K562 (cell line): ENCODE data around the gene TMPRSS11D. TPM values are rescaled to one million over a fixed set of nuclear protein-coding genes. Genes with fewer than 3 reads are reported as not detected.

Source experiments
- ATAC-seq: fragments of 200-7000 bp; cut with Tn5 transposase; 3 replicates; pipeline ENCODE4 v1.9.1; 2020; ENCODE audit warnings: moderate library complexity
- BruUV-seq: library from RNA; stranded (reverse); fragments of 400-500 nt; replicated peaks from 2 replicates; lab custom pipeline; 2021; lab: Mats Ljungman, UMichigan
- CTCF ChIA-PET: fragments of 300-600 bp; formaldehyde crosslinking; extraction: SDS; loops from one replicate; lab custom pipeline; 2021; ENCODE audit warnings: low intra/inter-chr PET ratio; lab: Yijun Ruan, JAX
- POLR2A ChIA-PET: fragments of 300-600, 350-650 bp; sonication (Branson Sonifier 250); formaldehyde crosslinking; extraction: SDS; loops from one replicate; lab custom pipeline; 2021; ENCODE audit warnings: antibody characterized with exemption, inconsistent platforms; lab: Yijun Ruan, JAX
- DNase-seq, 4 experiments: peaks; one replicate each; pipeline versions ENCODE4 v3.0.0 to v3.0.0-alpha.2; 2011 to 2018; ENCODE audit warnings: low spot score in 3 of 4, mixed read lengths in 3 of 4; ENCODE audit errors: extremely low read depth in 1 of 4
- FAIRE-seq: peaks from 2 replicates; lab custom pipeline; 2011; peaks lifted over from hg19 to GRCh38; lab: Jason Lieb, UNC
- H2AFZ ChIP-seq: 2 replicates; pipeline ENCODE4 v1.6.0; 2011; ENCODE audit warnings: low read depth, low read length, control low read depth, inconsistent platforms
- H3K27ac ChIP-seq: fragments of 200-600 bp; 3 replicates; pipeline ENCODE4 v1.8.0; 2011; ENCODE audit warnings: low read depth, mild to moderate bottlenecking, control low read depth, inconsistent platforms, low read length, moderate library complexity, mixed read lengths; ENCODE audit errors: extremely low read depth
- H3K27me3 ChIP-seq, 2 experiments: fragments of 300-600 bp in 1 of 2; 2 replicates in 1 of 2; 3 replicates in 1 of 2; pipeline versions ENCODE4 v1.6.0 to v1.8.0; 2011; ENCODE audit warnings: inconsistent platforms in 2 of 2, low read length in 2 of 2, mild to moderate bottlenecking in 1 of 2, mixed read lengths in 1 of 2, moderate library complexity in 1 of 2; ENCODE audit not compliant: control insufficient read depth in 2 of 2, insufficient read depth in 2 of 2
- H3K36me3 ChIP-seq: fragments of 300-600 bp; 3 replicates; pipeline ENCODE4 v1.8.0; 2011; ENCODE audit warnings: mild to moderate bottlenecking, low read length, inconsistent platforms; ENCODE audit not compliant: control insufficient read depth, insufficient read depth
- H3K4me1 ChIP-seq, 2 experiments: fragments of 200-600 bp in 1 of 2; replicated peaks in 1 of 2; 2 replicates in 1 of 2; 3 replicates in 1 of 2; pipeline versions ENCODE4 v1.5.1 to v1.8.0; 2011; ENCODE audit warnings: inconsistent platforms in 2 of 2, low read length in 2 of 2, mild to moderate bottlenecking in 1 of 2, mixed read lengths in 1 of 2, moderate library complexity in 1 of 2; ENCODE audit not compliant: control insufficient read depth in 2 of 2, insufficient read depth in 2 of 2
- H3K4me2 ChIP-seq: 2 replicates; pipeline ENCODE4 v1.6.1; 2011; ENCODE audit warnings: low read length, control low read depth, inconsistent platforms, mixed read lengths; ENCODE audit not compliant: insufficient read depth
- H3K4me3 ChIP-seq: fragments of 200-600 bp; sonication (generic), shearing (Covaris generic); 2 replicates; pipeline ENCODE4 v1.5.1; 2016; ENCODE audit warnings: control low read depth, inconsistent platforms
- H3K79me2 ChIP-seq: fragments of 200-600 bp; 3 replicates; pipeline ENCODE4 v1.8.0; 2011; ENCODE audit warnings: low read length, inconsistent platforms; ENCODE audit not compliant: control insufficient read depth, insufficient read depth
- H3K9ac ChIP-seq, 2 experiments: 2 replicates each; pipeline versions ENCODE4 v1.6.0 to v1.6.1; 2011; ENCODE audit warnings: low read depth in 2 of 2, low read length in 2 of 2, control low read depth in 1 of 2, inconsistent platforms in 1 of 2, mild to moderate bottlenecking in 1 of 2, mixed read lengths in 1 of 2; ENCODE audit not compliant: insufficient read depth in 1 of 2
- H3K9me1 ChIP-seq: one replicate; pipeline ENCODE4 v1.6.0; 2011; ENCODE audit warnings: inconsistent platforms, mild to moderate bottlenecking, low read length, moderate library complexity; ENCODE audit not compliant: control insufficient read depth, insufficient read depth
- H3K9me3 ChIP-seq: replicated peaks from 2 replicates; pipeline ENCODE4 v1.5.1; 2011; ENCODE audit warnings: low read depth, low read length, inconsistent platforms; ENCODE audit not compliant: control insufficient read depth, insufficient read depth
- H4K20me1 ChIP-seq: replicated peaks from 2 replicates; pipeline ENCODE4 v1.6.1; 2011; ENCODE audit warnings: low read length, inconsistent platforms, mixed read lengths; ENCODE audit not compliant: control insufficient read depth, insufficient read depth
- DPF2 ChIP-seq: fragments of 450-650 bp; IDR thresholded peaks from 2 replicates; pipeline ENCODE4 v1.6.1; 2016
- GTF2A2 ChIP-seq: IDR thresholded peaks from 2 replicates; pipeline ENCODE4 v1.6.1; 2016; ENCODE audit warnings: mild to moderate bottlenecking, missing genetic modification characterization, missing compliant biosample characterization
- PCBP1 ChIP-seq: fragments of 200-400 bp; formaldehyde crosslinking; IDR thresholded peaks from 2 replicates; pipeline ENCODE4 v1.6.1; 2018; ENCODE audit warnings: mild to moderate bottlenecking, low read depth, low read length; ENCODE audit not compliant: poor library complexity, severe bottlenecking
- RAD51 ChIP-seq: fragments of 450-650 bp; IDR thresholded peaks from 2 replicates; pipeline ENCODE4 v1.7.1; 2016; ENCODE audit warnings: low read depth, mild to moderate bottlenecking, borderline replicate concordance
- RBM34 ChIP-seq: fragments of 200-400 bp; formaldehyde crosslinking; IDR thresholded peaks from 2 replicates; pipeline ENCODE4 v1.6.1; 2018; ENCODE audit warnings: low read length, borderline replicate concordance; ENCODE audit not compliant: insufficient read depth
- ZNF175 ChIP-seq: fragments of 200-800 bp; sonication (Bioruptor generic); IDR thresholded peaks from 2 replicates; pipeline ENCODE4 v1.6.1; 2016; ENCODE audit warnings: low read depth, mild to moderate bottlenecking, missing genetic modification characterization, missing compliant biosample characterization
- ZNF354B ChIP-seq: fragments of 250-450 bp; sonication (Bioruptor Pico); IDR thresholded peaks from 2 replicates; pipeline ENCODE4 v1.4.0; 2020
- ZNF668 ChIP-seq: fragments of 250-450 bp; sonication (Bioruptor Pico); IDR thresholded peaks from 2 replicates; pipeline ENCODE4 v1.8.0; 2022; ENCODE audit warnings: mild to moderate bottlenecking, inconsistent platforms
- ZNF79 ChIP-seq: fragments of 250-450 bp; sonication (Bioruptor Pico); IDR thresholded peaks from 2 replicates; pipeline ENCODE4 v1.4.0; 2020; ENCODE audit warnings: low read depth, mild to moderate bottlenecking, moderate library complexity
- WGBS: fragments of 100-300 bp; shearing (Covaris generic); methylation state at CpG from one replicate; pipeline ENCODE4 v1.1.6; 2016; ENCODE audit warnings: low coverage, mixed read lengths; ENCODE audit not compliant: insufficient coverage; ENCODE audit errors: missing lambda C conversion rate; 5-methylcytosine and 5-hydroxymethylcytosine counted together
- in situ Hi-C: fragments of 300-500 bp; cut with MboI; formaldehyde crosslinking; loops from 4 replicates; pipeline ENCODE4 v1.15.0; 2018; ENCODE audit warnings: inconsistent platforms, mixed read lengths
- intact Hi-C: fragments of 100-400 bp; cut with micrococcal nuclease; formaldehyde crosslinking; loops from 2 replicates; pipeline ENCODE4 v1.14.2; 2022
- polyA plus RNA-seq, 8 experiments: library from polyadenylated mRNA; depleted of rRNA in 4 of 8; stranded (reverse) in 5 of 8; unstranded in 3 of 8; fragments of >200 nt; fragmentation: Nextera tagmentation in 2 of 8; fragmentation: Illumina TruSeq in 1 of 8; extraction: Ambion mirVana in 2 of 8; extraction: Trizol in 1 of 8; gene quantifications; 2 replicates each; pipeline versions ENCODE4 v1.2.1 to v1.2.3, GENCODE V29; 2011 to 2014; ENCODE audit warnings: inconsistent platforms in 1 of 8, missing spikeins in 1 of 8
- total RNA-seq, 7 experiments: library from RNA; depleted of rRNA in 6 of 7; stranded (reverse); fragments of >200 nt in 6 of 7; fragmentation: Illumina TruSeq in 2 of 7; extraction: Trizol in 2 of 7; gene quantifications; 2 replicates each; pipeline versions ENCODE4 v1.2.1 to v1.2.3, GENCODE V29; 2011 to 2021; ENCODE audit warnings: low replicate concordance in 1 of 7
- TF ChIP-seq, protein P1 (sequence below): fragments of 150-350 bp; conservative IDR thresholded peaks from 2 replicates; pipeline ENCODE4 v1.6.1; 2014; ENCODE audit warnings: low read length

The TMPRSS11D gene
- total and polyA plus RNA-seq, 9 of the 15 experiments (the other 6 are each of a cell fraction or from before 2014, with no cell fraction given), result not detected

DNA sequence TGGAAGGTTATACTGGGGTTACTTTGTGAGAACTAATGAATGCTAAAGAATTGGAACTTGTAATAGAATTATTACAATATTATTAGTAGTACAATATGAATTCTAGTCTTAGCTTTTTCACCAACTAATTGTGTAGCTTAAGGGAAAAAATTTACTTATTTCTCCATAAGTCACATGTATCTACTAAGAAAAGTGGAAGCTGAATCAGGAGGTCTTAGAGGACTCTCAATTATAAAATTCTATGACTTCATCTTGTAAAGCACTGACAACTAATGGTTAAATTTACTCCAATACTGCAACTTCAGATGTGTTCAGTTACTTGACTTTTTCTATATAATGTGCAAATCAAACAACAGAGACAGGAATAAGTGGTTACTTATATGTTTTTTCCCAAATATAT is 899 bp upstream of the TMPRSS11D start:
- Histone ChIP-seq H3K27me3 (no peaks in the 10 kb centered on the region), H3K4me3 (no peak overlapping the region), H3K9ac (no peak overlapping the region), H3K4me2 (no peak overlapping the region), H4K20me1 (no peaks in the 10 kb centered on the region), H3K9me1 (no peaks in the 10 kb centered on the region), H3K4me1 (no peaks in the 10 kb centered on the region), H3K27ac (no peak overlapping the region), H3K9me3 (no peaks in the 10 kb centered on the region), H3K36me3 (no peaks in the 10 kb centered on the region), H2AFZ (no peak overlapping the region), H3K79me2 (no peaks in the 10 kb centered on the region)
- TF ChIP-seq RBM34 (no peak), PCBP1 (no peak), RAD51 (no peak), GTF2A2 (tag) (no peak), ZNF79 (CRISPR knock-in tag) (no peak)
- FAIRE-seq (no peak), ATAC-seq (no peak), DNase-seq (no peak)
- no TSS peak for BruUV-seq
- ChIA-PET CTCF (no interaction called here), POLR2A (no interaction called here)
- in situ Hi-C loops, result no loop called here
- intact Hi-C loops, result no loop called here

DNA sequence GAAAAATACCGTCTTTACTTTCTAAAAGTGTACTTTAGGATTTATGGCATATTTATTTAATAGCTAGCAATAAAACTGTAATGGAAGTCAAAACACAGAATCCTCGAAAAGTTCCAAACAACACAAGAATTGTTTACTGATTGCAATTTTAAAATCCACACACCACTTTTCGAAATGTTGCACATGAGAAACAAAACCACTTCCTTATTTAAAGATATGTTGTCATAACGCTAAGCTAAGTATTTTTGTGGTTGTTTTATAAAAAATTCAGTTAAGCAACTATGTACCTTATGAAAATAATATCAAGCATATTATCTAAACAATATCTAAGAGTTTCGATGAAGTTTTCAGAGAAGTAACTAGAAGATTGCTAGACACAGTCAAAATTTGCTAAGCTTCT is 344 bp downstream of the TMPRSS11D start:
- under 1% methylated on average over 5 of the region's 5 CpGs for WGBS
- no peaks in the 10 kb centered on the region for H3K27me3 ChIP-seq
- H3K4me2 ChIP-seq, result no peak overlapping the region
- H2AFZ ChIP-seq, result no peak overlapping the region
- intact Hi-C loops, result no loop called here
- H3K9ac ChIP-seq, result no peak overlapping the region
- in situ Hi-C loops, result no loop called here
- no peak for DNase-seq
- H3K36me3 ChIP-seq, result no peaks in the 10 kb centered on the region
- no peaks in the 10 kb centered on the region for H3K9me1 ChIP-seq
- no TSS peak for BruUV-seq
- no peaks in the 10 kb centered on the region for H4K20me1 ChIP-seq
- ChIA-PET POLR2A (no interaction called here), CTCF (no interaction called here)
- H3K4me3 ChIP-seq, result no peak overlapping the region
- no peak overlapping the region for H3K27ac ChIP-seq
- no peak for ATAC-seq
- H3K9me3 ChIP-seq, result no peaks in the 10 kb centered on the region
- no peak for FAIRE-seq
- no peak for TF ChIP-seq RBM34
- TF ChIP-seq DPF2, result no peak
- TF ChIP-seq, protein P1, sequence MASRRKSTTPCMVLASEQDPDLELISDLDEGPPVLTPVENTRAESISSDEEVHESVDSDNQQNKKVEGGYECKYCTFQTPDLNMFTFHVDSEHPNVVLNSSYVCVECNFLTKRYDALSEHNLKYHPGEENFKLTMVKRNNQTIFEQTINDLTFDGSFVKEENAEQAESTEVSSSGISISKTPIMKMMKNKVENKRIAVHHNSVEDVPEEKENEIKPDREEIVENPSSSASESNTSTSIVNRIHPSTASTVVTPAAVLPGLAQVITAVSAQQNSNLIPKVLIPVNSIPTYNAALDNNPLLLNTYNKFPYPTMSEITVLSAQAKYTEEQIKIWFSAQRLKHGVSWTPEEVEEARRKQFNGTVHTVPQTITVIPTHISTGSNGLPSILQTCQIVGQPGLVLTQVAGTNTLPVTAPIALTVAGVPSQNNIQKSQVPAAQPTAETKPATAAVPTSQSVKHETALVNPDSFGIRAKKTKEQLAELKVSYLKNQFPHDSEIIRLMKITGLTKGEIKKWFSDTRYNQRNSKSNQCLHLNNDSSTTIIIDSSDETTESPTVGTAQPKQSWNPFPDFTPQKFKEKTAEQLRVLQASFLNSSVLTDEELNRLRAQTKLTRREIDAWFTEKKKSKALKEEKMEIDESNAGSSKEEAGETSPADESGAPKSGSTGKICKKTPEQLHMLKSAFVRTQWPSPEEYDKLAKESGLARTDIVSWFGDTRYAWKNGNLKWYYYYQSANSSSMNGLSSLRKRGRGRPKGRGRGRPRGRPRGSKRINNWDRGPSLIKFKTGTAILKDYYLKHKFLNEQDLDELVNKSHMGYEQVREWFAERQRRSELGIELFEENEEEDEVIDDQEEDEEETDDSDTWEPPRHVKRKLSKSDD, result no peak
- TF ChIP-seq ZNF668, result no peak
- no peak for TF ChIP-seq ZNF354B (CRISPR knock-in tag)
- no peak for TF ChIP-seq ZNF175
- no peaks in the 10 kb centered on the region for H3K79me2 ChIP-seq
- no peaks in the 10 kb centered on the region for H3K4me1 ChIP-seq
